Activated B cell treated with CpG ODN at 0.5 μM for 24 hours (primary cell): Measurements from ENCODE around the gene SDSL. TPM values are rescaled to one million over a fixed set of nuclear protein-coding genes. Genes with fewer than 3 reads are reported as not detected.

Source experiments
- ATAC-seq: fragments of 200-7000 bp; cut with Tn5 transposase; one replicate; pipeline ENCODE4 v1.10.0; 2021; ENCODE audit warnings: low read depth, mild to moderate bottlenecking, moderate library complexity
- CTCF ChIA-PET: fragments of 350-600 bp; sonication (Branson Sonifier 250); formaldehyde crosslinking; loops from one replicate; lab custom pipeline; 2021; ENCODE audit warnings: antibody characterized with exemption; lab: Charles Lee
- POLR2A ChIA-PET: fragments of 350-600 bp; sonication (Branson Sonifier 250); formaldehyde crosslinking; loops from one replicate; lab custom pipeline; 2021; ENCODE audit warnings: antibody characterized with exemption; lab: Charles Lee
- DNase-seq: peaks from one replicate; pipeline ENCODE4 v3.0.0; 2022
- H3K27ac Mint-ChIP-seq: one replicate; pipeline ENCODE4 v1.8.0; 2020; ENCODE audit warnings: mixed read lengths
- H3K27me3 Mint-ChIP-seq: one replicate; pipeline ENCODE4 v1.8.0; 2021; ENCODE audit warnings: mixed read lengths
- H3K36me3 Mint-ChIP-seq: one replicate; pipeline ENCODE4 v1.8.0; 2021; ENCODE audit warnings: low read depth, mixed read lengths
- H3K4me1 Mint-ChIP-seq: one replicate; pipeline ENCODE4 v1.8.0; 2021; ENCODE audit warnings: mixed read lengths
- H3K4me3 Mint-ChIP-seq: one replicate; pipeline ENCODE4 v1.8.0; 2020; ENCODE audit warnings: mild to moderate bottlenecking, mixed read lengths
- H3K9me3 Mint-ChIP-seq: one replicate; pipeline ENCODE4 v1.8.0; 2020; ENCODE audit warnings: mixed read lengths
- intact Hi-C: fragments of 100-400 bp; cut with micrococcal nuclease; formaldehyde crosslinking; loops from one replicate; pipeline ENCODE4 v1.15.1; 2024
- total RNA-seq: library from RNA; stranded (reverse); gene quantifications from 2 replicates; pipeline ENCODE4 v1.2.3, GENCODE V29; 2022
- TF ChIP-seq, protein P1 (sequence below): fragments of 200-600 bp; IDR thresholded peaks from one replicate; pipeline ENCODE4 v1.8.0; 2022; ENCODE audit warnings: antibody characterized with exemption, mild to moderate bottlenecking

The SDSL gene
- total RNA-seq, 1 donor from 2014 or later: 0.20 TPM

DNA sequence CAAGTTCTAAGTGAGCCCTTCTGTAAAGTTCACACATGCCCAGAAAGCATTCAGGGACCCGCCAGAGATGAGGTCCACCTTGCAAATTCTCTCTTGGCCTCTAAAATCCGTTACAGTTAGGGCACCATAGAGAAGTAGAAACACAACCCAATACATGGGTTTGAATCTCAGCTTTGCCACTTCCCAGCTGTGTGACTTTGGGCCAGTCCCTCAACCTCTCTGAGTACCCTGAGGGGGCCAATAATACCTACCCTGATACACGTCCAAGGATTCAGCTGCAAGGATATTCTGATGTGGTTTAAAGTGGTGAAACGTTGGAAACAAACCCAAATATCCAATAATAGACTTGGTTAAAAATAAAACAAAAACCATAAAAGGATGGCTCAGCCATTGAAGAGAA lies 37.8 kb downstream of the SDSL start:
- intact Hi-C loops: no loop called here
- Mint-ChIP-seq H3K4me1 (peaks cover 14% of the 10 kb centered on the region), H3K27ac (no peak overlapping the region), H3K36me3 (no peaks in the 10 kb centered on the region), H3K27me3 (peaks cover 57% of the 10 kb centered on the region), H3K9me3 (no peaks in the 10 kb centered on the region), H3K4me3 (no peak overlapping the region)
- TF ChIP-seq, protein P1, sequence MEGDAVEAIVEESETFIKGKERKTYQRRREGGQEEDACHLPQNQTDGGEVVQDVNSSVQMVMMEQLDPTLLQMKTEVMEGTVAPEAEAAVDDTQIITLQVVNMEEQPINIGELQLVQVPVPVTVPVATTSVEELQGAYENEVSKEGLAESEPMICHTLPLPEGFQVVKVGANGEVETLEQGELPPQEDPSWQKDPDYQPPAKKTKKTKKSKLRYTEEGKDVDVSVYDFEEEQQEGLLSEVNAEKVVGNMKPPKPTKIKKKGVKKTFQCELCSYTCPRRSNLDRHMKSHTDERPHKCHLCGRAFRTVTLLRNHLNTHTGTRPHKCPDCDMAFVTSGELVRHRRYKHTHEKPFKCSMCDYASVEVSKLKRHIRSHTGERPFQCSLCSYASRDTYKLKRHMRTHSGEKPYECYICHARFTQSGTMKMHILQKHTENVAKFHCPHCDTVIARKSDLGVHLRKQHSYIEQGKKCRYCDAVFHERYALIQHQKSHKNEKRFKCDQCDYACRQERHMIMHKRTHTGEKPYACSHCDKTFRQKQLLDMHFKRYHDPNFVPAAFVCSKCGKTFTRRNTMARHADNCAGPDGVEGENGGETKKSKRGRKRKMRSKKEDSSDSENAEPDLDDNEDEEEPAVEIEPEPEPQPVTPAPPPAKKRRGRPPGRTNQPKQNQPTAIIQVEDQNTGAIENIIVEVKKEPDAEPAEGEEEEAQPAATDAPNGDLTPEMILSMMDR: no peak
- CTCF ChIA-PET: interaction anchor here (1.0 kb wide), 1 partner anchor 16 kb away, joined by 3 read pairs; no protein-coding TSS in a partner anchor
- POLR2A ChIA-PET: interaction anchor here (0.6 kb wide), 1 partner anchor 38 kb away, joined by 3 read pairs; the partner anchor contains the start of gene SDSL
- no peak for DNase-seq
- no peak for ATAC-seq

- ATAC-seq (no peak), DNase-seq (no peak)
- Mint-ChIP-seq H3K4me3 (peak overlapping the region; percentile 3), H3K27ac (no peak overlapping the region), H3K4me1 (peaks cover 18% of the 10 kb centered on the region), H3K36me3 (no peaks in the 10 kb centered on the region), H3K9me3 (no peaks in the 10 kb centered on the region), H3K27me3 (peaks cover 66% of the 10 kb centered on the region)
- intact Hi-C loops: loop anchor here (1.0 kb wide), 1 partner anchor 451 kb away; no protein-coding TSS in a partner anchor
- TF ChIP-seq, protein P1: no peak
- ChIA-PET CTCF (interaction anchor here (1.0 to 1.3 kb wide), 3 partner anchors 127 to 1047 kb away, joined by 3 to 4 read pairs (median 4); partner anchors contain the start of gene SLC8B1), POLR2A (no interaction called here)
These were observed 39.5 kb downstream of the SDSL start for GRCh38 chr12:113461666-113462065.

GRCh38 chr12:113462117-113462774 lies 40.1 kb downstream of the SDSL start:
- DNase-seq: peak; percentile 55
- peak; percentile 37 for ATAC-seq
- TF ChIP-seq, protein P1: no peak
- ChIA-PET POLR2A (no interaction called here), CTCF (interaction anchor here (0.7 to 1.3 kb wide), 4 partner anchors 127 to 1046 kb away, joined by 3 to 4 read pairs (median 4); partner anchors contain the start of gene SLC8B1)
- peak overlapping the region; percentile 50 for H3K27ac Mint-ChIP-seq
- H3K27me3 Mint-ChIP-seq: peaks cover 71% of the 10 kb centered on the region
- intact Hi-C loops: loop anchor here (1.0 kb wide), 1 partner anchor 450 kb away; no protein-coding TSS in a partner anchor
- no peaks in the 10 kb centered on the region for H3K36me3 Mint-ChIP-seq
- no peaks in the 10 kb centered on the region for H3K9me3 Mint-ChIP-seq
- peak overlapping the region; percentile 77 for H3K4me3 Mint-ChIP-seq
- H3K4me1 Mint-ChIP-seq: peaks cover 22% of the 10 kb centered on the region

DNA sequence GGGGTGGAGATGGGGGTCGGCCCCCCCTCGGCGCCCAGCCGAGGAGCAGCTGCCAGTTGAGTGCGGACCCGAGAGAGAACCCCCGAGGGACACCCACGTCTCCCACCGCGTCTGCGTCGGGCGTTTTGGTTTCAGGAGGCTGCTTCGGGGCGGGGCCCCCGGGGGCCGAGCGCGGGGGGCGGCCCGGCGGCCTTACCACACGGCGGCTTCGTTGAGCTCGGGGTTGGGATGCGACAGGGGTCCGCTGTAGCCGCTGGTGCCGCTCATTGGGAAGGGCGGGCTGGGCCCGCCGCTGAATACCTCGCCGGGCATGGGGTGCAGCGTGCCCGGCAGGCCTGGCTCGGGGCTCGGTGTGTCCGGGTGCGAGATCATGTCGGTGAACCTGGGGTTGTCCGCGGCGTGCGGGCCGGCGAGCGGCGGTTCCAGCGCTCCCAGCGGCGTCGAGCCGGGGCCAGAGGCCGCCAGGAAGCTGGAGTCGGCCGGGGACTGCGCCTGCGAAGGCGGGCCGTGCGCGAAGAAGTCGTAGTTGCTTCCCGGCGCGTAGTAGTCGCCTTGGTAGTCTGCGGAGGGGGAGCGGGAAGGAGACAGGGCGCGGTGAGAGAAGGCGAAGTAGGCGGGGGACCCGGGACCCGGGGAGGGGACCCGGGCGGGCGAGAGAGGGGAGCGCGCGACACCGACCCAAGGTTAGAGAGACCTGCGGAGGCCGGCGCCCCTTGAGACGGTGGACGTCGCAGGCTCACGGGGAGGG lies 41.0 kb downstream of the SDSL start:
- Mint-ChIP-seq H3K36me3 (no peaks in the 10 kb centered on the region), H3K27me3 (peaks cover 70% of the 10 kb centered on the region), H3K9me3 (no peaks in the 10 kb centered on the region), H3K4me1 (peaks cover 24% of the 10 kb centered on the region), H3K4me3 (peak overlapping the region; percentile 17), H3K27ac (peak overlapping the region; percentile 46)
- ChIA-PET CTCF (interaction anchor here (1.0 to 1.3 kb wide), 2 partner anchors 266 to 1045 kb away, joined by 4 read pairs; no protein-coding TSS in a partner anchor), POLR2A (no interaction called here)
- intact Hi-C loops: loop anchor here (1.0 kb wide), 1 partner anchor 449 kb away; no protein-coding TSS in a partner anchor
- ATAC-seq (no peak), DNase-seq (no peak)
- TF ChIP-seq, protein P1: no peak
